ENCODE measurements around the gene PLXNA4. TPM values are rescaled to one million over a fixed set of nuclear protein-coding genes. Genes with fewer than 3 reads are reported as not detected.

PLXNA4 gene
- total and polyA plus RNA-seq, 2 donors, result 1.6 to 6.5 TPM

DNA sequence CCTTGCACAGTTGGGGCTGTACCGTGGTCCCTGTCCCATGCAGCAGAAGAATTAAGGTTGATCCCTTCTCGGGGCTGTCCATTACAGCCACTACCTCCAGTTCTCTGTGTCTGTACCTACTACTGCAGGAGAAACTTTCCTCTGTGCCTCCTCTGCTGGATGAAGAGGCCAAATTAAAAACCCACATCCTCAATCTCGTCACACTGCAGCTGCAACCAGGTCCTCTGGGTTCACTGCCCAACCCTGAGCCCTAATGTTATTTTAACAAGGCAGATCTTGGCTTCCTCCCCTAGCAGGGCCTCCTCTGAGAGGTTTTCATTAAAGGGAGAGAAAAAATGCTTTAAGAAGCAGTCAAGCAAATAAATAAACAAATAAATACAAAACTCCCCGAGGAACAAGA lies 66.6 kb downstream of the PLXNA4 start:
- Histone ChIP-seq H3K36me3 (ENCODE audit: insufficient read depth) (no peaks in the 10 kb centered on the region), H3K4me1 (ENCODE audit: insufficient read depth) (no peaks in the 10 kb centered on the region), H3K27ac (ENCODE audit: low read depth) (no peak overlapping the region), H3K4me3 (ENCODE audit: low read depth, low read length) (no peak overlapping the region)
- DNase-seq (ENCODE audit: extremely low spot score), result no peak
- WGBS, result 63% methylated on average over 4 of the region's 4 CpGs

- no peak for DNase-seq (ENCODE audit: extremely low spot score)
- Histone ChIP-seq H3K36me3 (ENCODE audit: insufficient read depth) (no peaks in the 10 kb centered on the region), H3K4me1 (ENCODE audit: insufficient read depth) (no peaks in the 10 kb centered on the region), H3K27ac (ENCODE audit: low read depth) (no peak overlapping the region), H3K4me3 (ENCODE audit: low read depth, low read length) (no peak overlapping the region)
- WGBS, result 62% methylated on average over 10 of the region's 10 CpGs
Observed at GRCh38 chr7:132508724-132509353, 67.4 kb downstream of the PLXNA4 start.

DNA sequence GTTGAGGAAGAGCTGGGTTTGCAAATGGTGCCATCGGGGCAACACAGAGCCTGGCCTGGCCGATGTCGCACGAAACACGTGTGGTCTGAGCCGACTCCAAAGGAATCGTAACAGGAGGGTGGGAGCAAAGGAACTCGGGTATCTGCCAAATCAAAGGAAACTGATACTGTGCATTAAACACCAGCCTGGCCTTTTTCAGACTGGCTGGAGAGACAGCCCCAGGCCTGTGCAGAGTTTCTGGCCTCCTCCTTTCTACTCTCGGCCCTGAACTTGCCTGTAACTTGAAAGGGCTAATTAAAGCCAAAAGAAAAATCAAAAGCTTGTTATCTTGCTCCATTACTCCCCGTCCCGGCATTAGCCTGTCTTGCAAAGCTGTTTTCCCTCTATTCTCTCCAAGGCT lies 71.4 kb downstream of the PLXNA4 start:
- H3K4me1 ChIP-seq (ENCODE audit: insufficient read depth), result no peaks in the 10 kb centered on the region

DNA sequence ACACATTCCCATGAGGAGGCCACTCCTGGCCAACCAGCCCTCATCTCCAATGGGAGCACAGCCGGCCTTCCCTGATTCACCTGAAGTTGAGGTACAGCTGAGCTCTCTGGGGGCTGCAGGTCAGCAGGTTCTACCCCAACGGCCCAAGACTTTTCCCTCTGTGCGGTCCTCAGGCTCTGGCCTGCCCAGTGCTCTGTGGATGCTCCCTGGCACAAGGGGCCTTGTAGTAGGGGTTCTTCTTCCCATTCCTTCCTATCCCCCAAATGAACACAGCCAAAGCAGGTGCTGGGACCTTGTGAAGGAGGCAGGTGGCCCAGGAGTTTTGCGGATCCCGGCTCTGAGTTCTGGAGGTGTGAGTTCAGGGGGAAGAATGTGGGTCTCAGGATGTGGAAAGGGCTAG lies 72.2 kb downstream of the PLXNA4 start:
- WGBS, result 87% methylated on average over 5 of the region's 5 CpGs
- H3K4me1 ChIP-seq (ENCODE audit: insufficient read depth), result no peaks in the 10 kb centered on the region
- no peaks in the 10 kb centered on the region for H3K36me3 ChIP-seq (ENCODE audit: insufficient read depth)
- DNase-seq (ENCODE audit: extremely low spot score), result no peak
- H3K4me3 ChIP-seq (ENCODE audit: low read depth, low read length), result no peak overlapping the region
- H3K27ac ChIP-seq (ENCODE audit: low read depth), result no peak overlapping the region

More for the DNA sequence above, 71.4 kb downstream of the PLXNA4 start:
- no peak for DNase-seq (ENCODE audit: extremely low spot score)
- Histone ChIP-seq H3K4me3 (ENCODE audit: low read depth, low read length) (no peak overlapping the region), H3K27ac (ENCODE audit: low read depth) (no peak overlapping the region), H3K36me3 (ENCODE audit: insufficient read depth) (no peaks in the 10 kb centered on the region)
- WGBS, result 76% methylated on average over 11 of the region's 11 CpGs

DNA sequence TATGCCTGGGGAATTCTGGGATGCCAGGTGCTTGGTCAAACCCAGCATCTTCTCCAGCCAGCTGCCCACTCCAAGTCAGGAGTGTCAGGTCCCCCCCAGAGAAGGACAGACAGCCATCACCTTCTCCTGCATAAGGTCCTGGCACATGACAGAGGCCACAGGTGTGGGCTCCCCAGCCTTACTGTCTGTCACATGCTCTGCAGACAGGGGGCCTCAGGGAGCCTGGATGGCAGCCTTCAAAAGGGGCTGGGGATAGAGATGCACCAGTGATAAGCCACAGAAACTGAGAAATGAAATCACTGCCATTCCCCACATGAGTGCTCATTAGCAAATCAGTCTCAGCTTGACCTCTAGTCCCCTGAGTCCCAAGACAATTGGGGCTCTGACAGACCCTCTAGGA lies 72.9 kb downstream of the PLXNA4 start:
- Histone ChIP-seq H3K27ac (ENCODE audit: low read depth) (no peak overlapping the region), H3K36me3 (ENCODE audit: insufficient read depth) (no peaks in the 10 kb centered on the region), H3K4me3 (ENCODE audit: low read depth, low read length) (no peak overlapping the region), H3K4me1 (ENCODE audit: insufficient read depth) (no peaks in the 10 kb centered on the region)
- DNase-seq (ENCODE audit: extremely low spot score), result no peak

GRCh38 chr7:132501956-132502355 lies 74.3 kb downstream of the PLXNA4 start:
- no peaks in the 10 kb centered on the region for H3K36me3 ChIP-seq (ENCODE audit: insufficient read depth)
- 90% methylated on average over 7 of the region's 7 CpGs for WGBS
- H3K4me3 ChIP-seq (ENCODE audit: low read depth, low read length), result no peak overlapping the region
- no peaks in the 10 kb centered on the region for H3K4me1 ChIP-seq (ENCODE audit: insufficient read depth)
- H3K27ac ChIP-seq (ENCODE audit: low read depth), result no peak overlapping the region
- no peak for DNase-seq (ENCODE audit: extremely low spot score)

- H3K4me3 ChIP-seq (ENCODE audit: low read depth, low read length), result no peak overlapping the region
- no peak overlapping the region for H3K27ac ChIP-seq (ENCODE audit: low read depth)
- no peaks in the 10 kb centered on the region for H3K36me3 ChIP-seq (ENCODE audit: insufficient read depth)
- no peaks in the 10 kb centered on the region for H3K4me1 ChIP-seq (ENCODE audit: insufficient read depth)
- 48% methylated on average over 10 of the region's 10 CpGs for WGBS
- no peak for DNase-seq (ENCODE audit: extremely low spot score)
Observed at GRCh38 chr7:132500727-132501440, 75.4 kb downstream of the PLXNA4 start.

DNA sequence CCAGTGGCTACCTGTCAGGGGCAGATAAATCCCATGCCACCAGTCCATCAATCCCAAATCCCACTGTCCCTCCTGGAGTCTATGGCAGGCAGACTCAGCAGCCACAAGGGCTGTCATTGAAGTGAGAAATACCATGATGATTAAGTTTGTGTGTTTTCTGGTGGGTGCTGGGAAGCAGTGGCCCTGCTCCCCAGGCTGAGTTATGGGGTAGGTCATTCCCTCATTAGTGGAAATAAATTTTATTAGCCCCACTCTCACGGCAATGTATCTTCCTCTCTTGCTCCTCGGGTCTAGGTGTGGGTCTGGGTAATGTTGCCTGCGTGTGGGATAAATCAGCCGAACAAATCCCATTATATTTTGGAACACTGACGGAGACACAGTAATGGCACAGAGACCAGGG lies 76.8 kb downstream of the PLXNA4 start:
- WGBS, result 94% methylated on average over 5 of the region's 5 CpGs
- Histone ChIP-seq H3K36me3 (ENCODE audit: insufficient read depth) (no peaks in the 10 kb centered on the region), H3K4me1 (ENCODE audit: insufficient read depth) (no peaks in the 10 kb centered on the region), H3K4me3 (ENCODE audit: low read depth, low read length) (no peak overlapping the region), H3K27ac (ENCODE audit: low read depth) (no peak overlapping the region)
- DNase-seq (ENCODE audit: extremely low spot score), result no peak

DNA sequence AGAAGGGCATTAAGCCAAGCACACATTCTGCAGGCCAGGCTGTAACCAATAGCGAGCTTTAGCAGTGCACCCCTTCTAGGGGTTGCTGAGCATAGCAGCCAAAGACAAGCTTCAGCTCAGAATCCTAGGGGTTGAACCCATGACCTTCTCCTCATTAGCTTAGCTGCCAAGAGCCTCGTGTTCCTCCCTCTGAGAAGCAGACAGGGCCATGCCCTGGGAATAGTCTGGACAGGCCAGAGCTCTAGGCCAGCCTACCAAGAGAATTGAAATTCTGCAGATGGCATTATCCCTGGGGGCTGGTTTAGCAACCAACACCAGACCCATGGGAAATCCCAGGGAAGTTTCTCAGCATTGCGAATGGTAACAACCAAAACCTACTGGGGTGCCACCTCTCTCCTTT lies 77.2 kb downstream of the PLXNA4 start:
- Histone ChIP-seq H3K4me1 (ENCODE audit: insufficient read depth) (no peaks in the 10 kb centered on the region), H3K4me3 (ENCODE audit: low read depth, low read length) (no peak overlapping the region), H3K27ac (ENCODE audit: low read depth) (no peak overlapping the region), H3K36me3 (ENCODE audit: insufficient read depth) (no peaks in the 10 kb centered on the region)
- no peak for DNase-seq (ENCODE audit: extremely low spot score)
- 82% methylated on average over 3 of the region's 3 CpGs for WGBS

GRCh38 chr7:132498319-132498718 lies 78.0 kb downstream of the PLXNA4 start:
- Histone ChIP-seq H3K4me3 (ENCODE audit: low read depth, low read length) (no peak overlapping the region), H3K36me3 (ENCODE audit: insufficient read depth) (no peaks in the 10 kb centered on the region), H3K4me1 (ENCODE audit: insufficient read depth) (no peaks in the 10 kb centered on the region), H3K27ac (ENCODE audit: low read depth) (no peak overlapping the region)
- no peak for DNase-seq (ENCODE audit: extremely low spot score)
- WGBS, result 83% methylated on average over 4 of the region's 4 CpGs

DNA sequence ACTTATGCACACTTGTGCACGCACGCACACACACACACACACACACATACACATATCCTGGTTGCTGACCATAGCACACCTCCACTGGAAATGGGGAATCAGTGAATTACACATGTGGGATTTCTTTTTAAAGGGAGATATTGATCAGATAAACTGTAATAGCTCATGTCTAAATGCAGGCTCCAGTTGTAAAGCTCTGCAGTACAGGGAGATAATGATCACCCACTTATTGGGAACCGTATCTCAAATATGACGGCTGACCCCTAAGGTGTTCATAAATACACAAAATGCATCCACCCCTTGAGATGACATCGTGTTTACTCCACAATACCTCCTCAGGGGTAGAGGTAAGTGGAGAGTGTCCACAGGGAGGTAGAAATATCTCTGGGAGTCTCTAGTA lies 79.2 kb downstream of the PLXNA4 start:
- H3K27ac ChIP-seq (ENCODE audit: low read depth), result no peak overlapping the region
- H3K4me3 ChIP-seq (ENCODE audit: low read depth, low read length), result no peak overlapping the region
- H3K4me1 ChIP-seq (ENCODE audit: insufficient read depth), result no peaks in the 10 kb centered on the region
- WGBS, result 80% methylated on average over 5 of the region's 5 CpGs
- H3K36me3 ChIP-seq (ENCODE audit: insufficient read depth), result no peaks in the 10 kb centered on the region
- no peak for DNase-seq (ENCODE audit: extremely low spot score)

DNA sequence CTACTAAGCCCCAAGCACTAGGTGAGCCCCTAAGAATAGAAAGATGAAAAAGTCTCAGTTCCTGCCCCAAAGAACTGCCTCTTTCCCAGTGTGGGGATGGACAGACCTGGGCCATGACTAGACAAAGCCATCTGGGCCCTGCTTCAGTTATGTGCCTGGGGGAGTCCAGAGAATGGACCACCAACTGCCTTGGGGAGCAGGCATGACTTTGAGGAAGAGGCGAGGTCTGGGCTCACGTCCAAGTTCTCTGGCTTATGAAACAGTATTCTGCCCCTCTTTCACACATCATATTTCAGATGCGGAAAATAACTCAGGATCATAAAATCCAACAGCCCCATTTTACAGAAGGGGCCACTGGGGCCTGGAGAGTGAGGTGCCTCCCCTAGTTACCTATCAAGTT lies 80.3 kb downstream of the PLXNA4 start:
- DNase-seq (ENCODE audit: extremely low spot score), result no peak
- no peaks in the 10 kb centered on the region for H3K36me3 ChIP-seq (ENCODE audit: insufficient read depth)
- H3K27ac ChIP-seq (ENCODE audit: low read depth), result no peak overlapping the region
- H3K4me1 ChIP-seq (ENCODE audit: insufficient read depth), result no peaks in the 10 kb centered on the region
- no peak overlapping the region for H3K4me3 ChIP-seq (ENCODE audit: low read depth, low read length)
- WGBS, result 62% methylated on average over 3 of the region's 3 CpGs

DNA sequence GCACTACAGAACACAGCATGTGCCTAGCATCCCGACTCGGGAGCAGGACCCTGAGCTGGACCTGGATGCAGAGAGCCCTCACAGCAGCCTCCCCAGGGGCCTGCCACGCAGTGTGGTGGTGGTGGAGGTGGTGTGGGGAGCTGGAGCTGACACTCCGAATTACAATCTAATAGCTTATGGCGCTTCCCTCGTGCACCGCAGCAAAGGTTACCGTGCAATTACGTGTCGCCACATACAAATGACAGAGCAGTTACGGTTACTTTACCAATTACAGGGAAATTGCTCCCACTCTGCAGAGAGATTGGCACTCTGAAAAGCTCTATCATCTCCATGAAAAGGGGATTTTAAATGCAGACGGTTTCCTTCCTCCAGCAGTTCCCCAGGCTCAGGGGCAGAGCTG lies 81.8 kb downstream of the PLXNA4 start:
- H3K4me3 ChIP-seq (ENCODE audit: low read depth, low read length), result no peak overlapping the region
- no peaks in the 10 kb centered on the region for H3K4me1 ChIP-seq (ENCODE audit: insufficient read depth)
- no peaks in the 10 kb centered on the region for H3K36me3 ChIP-seq (ENCODE audit: insufficient read depth)
- 93% methylated on average over 12 of the region's 12 CpGs for whole genome bisulfite sequencing
- no peak overlapping the region for H3K27ac ChIP-seq (ENCODE audit: low read depth)
- no peak for DNase-seq (ENCODE audit: extremely low spot score)

GRCh38 chr7:132492823-132493445 lies 83.3 kb downstream of the PLXNA4 start:
- Histone ChIP-seq H3K36me3 (ENCODE audit: insufficient read depth) (no peaks in the 10 kb centered on the region), H3K27ac (ENCODE audit: low read depth) (no peak overlapping the region), H3K4me1 (ENCODE audit: insufficient read depth) (no peaks in the 10 kb centered on the region), H3K4me3 (ENCODE audit: low read depth, low read length) (no peak overlapping the region)
- no peak for DNase-seq (ENCODE audit: extremely low spot score)
- 82% methylated on average over 1 of the region's 1 CpG for WGBS

Data from urinary bladder (tissue), 4 donors.